SIG-M5 treated with dmso at 0.1 percent for 504 hours (cell line): ENCODE measurements around the gene GNAQ.
A peak's percentile ranks its signal among the peaks of the same experiment; 100 is the strongest.
"Not testable (repeated sequence)": the region's sequence is repeated elsewhere in the genome, so short reads cannot be mapped to it uniquely, and the experiment has no call there.

Experiments used
- DNase-seq: peaks from one replicate; lab custom pipeline; 2025; ENCODE audit not compliant: unreplicated experiment; lab: John Stamatoyannopoulos, UW

GNAQ gene

GRCh38 chr9:77881634-77882033, 150.0 kb downstream of the GNAQ start:
- not testable (repeated sequence) for DNase-seq

GRCh38 chr9:77881111-77881510, 150.5 kb downstream of the GNAQ start:
- DNase-seq: no peak

- no peak for DNase-seq
Observed at GRCh38 chr9:77879437-77879943, 152.1 kb downstream of the GNAQ start.

GRCh38 chr9:77878793-77879192, 152.8 kb downstream of the GNAQ start:
- DNase-seq: peak; percentile 9

GRCh38 chr9:77877976-77878375, 153.6 kb downstream of the GNAQ start:
- no peak for DNase-seq

GRCh38 chr9:77876590-77876989, 155.0 kb downstream of the GNAQ start:
- no peak for DNase-seq

- DNase-seq: no peak
Observed at GRCh38 chr9:77876091-77876490, 155.5 kb downstream of the GNAQ start.

GRCh38 chr9:77872863-77873262, 158.7 kb downstream of the GNAQ start:
- no peak for DNase-seq

- no peak for DNase-seq
Observed at GRCh38 chr9:77872177-77872576, 159.4 kb downstream of the GNAQ start.

- DNase-seq: no peak
Observed at GRCh38 chr9:77871483-77871882, 160.1 kb downstream of the GNAQ start.

GRCh38 chr9:77866878-77867277, 164.7 kb downstream of the GNAQ start:
- no peak for DNase-seq

GRCh38 chr9:77865385-77866047, 166.1 kb downstream of the GNAQ start:
- no peak for DNase-seq

GRCh38 chr9:77864211-77864889, 167.3 kb downstream of the GNAQ start:
- DNase-seq: peak; percentile 85

- DNase-seq: not testable (repeated sequence)
Observed at GRCh38 chr9:77863638-77864037, 168.0 kb downstream of the GNAQ start.

- not testable (repeated sequence) for DNase-seq
Observed at GRCh38 chr9:77860953-77861352, 170.7 kb downstream of the GNAQ start.

GRCh38 chr9:77857513-77858259, 173.9 kb downstream of the GNAQ start:
- DNase-seq: no peak

- DNase-seq: no peak
Observed at GRCh38 chr9:77856615-77857014, 175.0 kb downstream of the GNAQ start.

GRCh38 chr9:77854916-77855311, 176.7 kb downstream of the GNAQ start:
- no peak for DNase-seq

GRCh38 chr9:77854258-77854915, 177.2 kb downstream of the GNAQ start:
- DNase-seq: no peak

- DNase-seq: no peak
Observed at GRCh38 chr9:77853716-77854115, 177.9 kb downstream of the GNAQ start.

GRCh38 chr9:77851882-77852595, 179.6 kb downstream of the GNAQ start:
- DNase-seq: peak; percentile 48
